HEK293 (cell line): ENCODE data around the gene TSC2.

Experiments used
- CTCF ChIA-PET: fragments of 350-600 bp; formaldehyde crosslinking; extraction: SDS; loops from one replicate; lab custom pipeline; 2021; ENCODE audit warnings: antibody characterized with exemption; lab: Yijun Ruan, JAX
- POLR2A ChIA-PET: fragments of 300-600 bp; formaldehyde crosslinking; extraction: SDS; loops from one replicate; lab custom pipeline; 2020; ENCODE audit warnings: antibody characterized with exemption, inconsistent platforms; lab: Yijun Ruan, JAX
- H3K27ac ChIP-seq: fragments of 200-500 bp; sonication (Bioruptor generic); 2 replicates; pipeline ENCODE4 v1.5.1; 2014; ENCODE audit warnings: low read depth, low read length, control low read depth, inconsistent platforms; ENCODE audit errors: extremely low read depth
- H3K36me3 ChIP-seq, 2 experiments: fragments of 200-500 bp in 1 of 2; sonication (Bioruptor generic) in 1 of 2; 1 replicate in 1 of 2; 2 replicates in 1 of 2; pipeline ENCODE4 v1.5.1; 2014 to 2017; ENCODE audit warnings: inconsistent platforms in 2 of 2, low read length in 2 of 2; ENCODE audit not compliant: control insufficient read depth in 2 of 2, insufficient read depth in 1 of 2
- H3K4me1 ChIP-seq: fragments of 200-500 bp; sonication (Bioruptor generic); 2 replicates; pipeline ENCODE4 v1.5.1; 2014; ENCODE audit warnings: mild to moderate bottlenecking, low read length, inconsistent platforms; ENCODE audit not compliant: control insufficient read depth, insufficient read depth
- H3K4me3 ChIP-seq: 2 replicates; pipeline ENCODE4 v1.5.1; 2011; ENCODE audit warnings: low read depth, mild to moderate bottlenecking, control low read depth, low read length, moderate library complexity
- H3K9me3 ChIP-seq: fragments of 200-500 bp; sonication (Bioruptor generic); 2 replicates; pipeline ENCODE4 v1.5.1; 2014; ENCODE audit warnings: low read depth, low read length, inconsistent platforms; ENCODE audit not compliant: control insufficient read depth, insufficient read depth
- EGR2 ChIP-seq: fragments of 450-650 bp; formaldehyde crosslinking; IDR thresholded peaks from 2 replicates; pipeline ENCODE4 v1.5.1; 2016; ENCODE audit warnings: low read depth, missing biosample characterization, missing genetic modification characterization
- GFI1B ChIP-seq: fragments of 450-650 bp; formaldehyde crosslinking; IDR thresholded peaks from 2 replicates; pipeline ENCODE4 v1.5.1; 2016; ENCODE audit warnings: missing biosample characterization, missing genetic modification characterization
- MYNN ChIP-seq: fragments of 450-650 bp; formaldehyde crosslinking; IDR thresholded peaks from 2 replicates; pipeline ENCODE4 v1.5.1; 2016; ENCODE audit warnings: missing biosample characterization, missing genetic modification characterization, borderline replicate concordance
- SP2 ChIP-seq: fragments of 450-650 bp; formaldehyde crosslinking; IDR thresholded peaks from 2 replicates; pipeline ENCODE4 v1.5.1; 2016; ENCODE audit warnings: missing biosample characterization, missing genetic modification characterization
- ZBTB8A ChIP-seq: fragments of 450-650 bp; formaldehyde crosslinking; IDR thresholded peaks from 2 replicates; pipeline ENCODE4 v1.5.1; 2016; ENCODE audit warnings: missing biosample characterization, missing genetic modification characterization
- ZFHX2 ChIP-seq: fragments of 450-650 bp; formaldehyde crosslinking; conservative IDR thresholded peaks from 2 replicates; pipeline ENCODE4 v1.5.1; 2016; ENCODE audit warnings: missing biosample characterization, missing genetic modification characterization
- ZFP41 ChIP-seq: fragments of 450-650 bp; formaldehyde crosslinking; IDR thresholded peaks from 2 replicates; pipeline ENCODE4 v1.5.1; 2016; ENCODE audit warnings: missing biosample characterization, missing genetic modification characterization, borderline replicate concordance
- ZNF16 ChIP-seq: fragments of 450-650 bp; formaldehyde crosslinking; IDR thresholded peaks from 2 replicates; pipeline ENCODE4 v1.5.1; 2016; ENCODE audit warnings: low read depth, missing biosample characterization, missing genetic modification characterization
- ZNF174 ChIP-seq: fragments of 450-650 bp; formaldehyde crosslinking; IDR thresholded peaks from 2 replicates; pipeline ENCODE4 v1.5.0; 2017; ENCODE audit warnings: missing biosample characterization, mild to moderate bottlenecking, missing genetic modification characterization
- ZNF2 ChIP-seq: fragments of 450-650 bp; formaldehyde crosslinking; IDR thresholded peaks from 2 replicates; pipeline ENCODE4 v1.5.1; 2016; ENCODE audit warnings: missing biosample characterization, missing genetic modification characterization
- ZNF214 ChIP-seq: fragments of 450-650 bp; formaldehyde crosslinking; IDR thresholded peaks from 2 replicates; pipeline ENCODE4 v1.5.1; 2017; ENCODE audit warnings: missing biosample characterization, mild to moderate bottlenecking, missing genetic modification characterization, borderline replicate concordance
- ZNF266 ChIP-seq: fragments of 450-650 bp; formaldehyde crosslinking; IDR thresholded peaks from 2 replicates; pipeline ENCODE4 v1.5.1; 2016; ENCODE audit warnings: missing biosample characterization, missing genetic modification characterization, low read depth
- ZNF302 ChIP-seq: fragments of 450-650 bp; formaldehyde crosslinking; IDR thresholded peaks from 2 replicates; pipeline ENCODE4 v1.5.1; 2016; ENCODE audit warnings: missing biosample characterization, missing genetic modification characterization, low read depth
- ZNF335 ChIP-seq: fragments of 450-650 bp; formaldehyde crosslinking; conservative IDR thresholded peaks from 2 replicates; pipeline ENCODE4 v1.5.1; 2016; ENCODE audit warnings: missing biosample characterization, missing genetic modification characterization
- ZNF610 ChIP-seq: fragments of 450-650 bp; formaldehyde crosslinking; IDR thresholded peaks from 2 replicates; pipeline ENCODE4 v1.5.1; 2016; ENCODE audit warnings: missing biosample characterization, missing genetic modification characterization, borderline replicate concordance
- ZNF629 ChIP-seq: fragments of 450-650 bp; formaldehyde crosslinking; IDR thresholded peaks from 2 replicates; pipeline ENCODE4 v1.5.1; 2017; ENCODE audit warnings: missing biosample characterization, missing genetic modification characterization
- ZNF664 ChIP-seq: fragments of 450-650 bp; formaldehyde crosslinking; IDR thresholded peaks from 2 replicates; pipeline ENCODE4 v1.5.1; 2016; ENCODE audit warnings: missing biosample characterization, missing genetic modification characterization
- ZNF747 ChIP-seq: fragments of 450-650 bp; formaldehyde crosslinking; IDR thresholded peaks from 2 replicates; pipeline ENCODE4 v1.5.1; 2016; ENCODE audit warnings: missing biosample characterization, missing genetic modification characterization
- ZNF791 ChIP-seq: fragments of 450-650 bp; formaldehyde crosslinking; IDR thresholded peaks from 2 replicates; pipeline ENCODE4 v1.5.1; 2016; ENCODE audit warnings: missing biosample characterization, missing genetic modification characterization
- ZNF792 ChIP-seq: fragments of 450-650 bp; formaldehyde crosslinking; IDR thresholded peaks from 2 replicates; pipeline ENCODE4 v1.5.1; 2016; ENCODE audit warnings: missing biosample characterization, missing genetic modification characterization
- ZNF837 ChIP-seq: fragments of 450-650 bp; formaldehyde crosslinking; IDR thresholded peaks from 2 replicates; pipeline ENCODE4 v1.5.1; 2016; ENCODE audit warnings: missing biosample characterization, missing genetic modification characterization
- ZSCAN30 ChIP-seq: fragments of 450-650 bp; IDR thresholded peaks from 2 replicates; pipeline ENCODE4 v1.5.1; 2018; ENCODE audit warnings: missing biosample characterization, mild to moderate bottlenecking, missing genetic modification characterization, moderate library complexity
- TF ChIP-seq, protein P1 (sequence below): IDR thresholded peaks from 2 replicates; pipeline ENCODE4 v1.6.1; 2011; ENCODE audit warnings: mild to moderate bottlenecking, low read depth, low read length, borderline replicate concordance
- TF ChIP-seq, protein P2 (sequence below): fragments of 450-650 bp; formaldehyde crosslinking; optimal IDR thresholded peaks from 2 replicates; pipeline ENCODE3; 2016; ENCODE audit warnings: missing biosample characterization, mild to moderate bottlenecking, missing genetic modification characterization
- TF ChIP-seq, protein P3 (sequence below): fragments of 450-650 bp; formaldehyde crosslinking; IDR thresholded peaks from 2 replicates; pipeline ENCODE4 v1.5.1; 2016; ENCODE audit warnings: missing biosample characterization, missing genetic modification characterization
- TF ChIP-seq, protein P4 (sequence below): fragments of 450-650 bp; IDR thresholded peaks from 2 replicates; pipeline ENCODE4 v1.5.1; 2018; ENCODE audit warnings: missing biosample characterization, missing genetic modification characterization
- TF ChIP-seq, protein P5 (sequence below): fragments of 450-650 bp; formaldehyde crosslinking; IDR thresholded peaks from 2 replicates; pipeline ENCODE4 v1.5.1; 2016; ENCODE audit warnings: missing biosample characterization, missing genetic modification characterization

The TSC2 gene

DNA sequence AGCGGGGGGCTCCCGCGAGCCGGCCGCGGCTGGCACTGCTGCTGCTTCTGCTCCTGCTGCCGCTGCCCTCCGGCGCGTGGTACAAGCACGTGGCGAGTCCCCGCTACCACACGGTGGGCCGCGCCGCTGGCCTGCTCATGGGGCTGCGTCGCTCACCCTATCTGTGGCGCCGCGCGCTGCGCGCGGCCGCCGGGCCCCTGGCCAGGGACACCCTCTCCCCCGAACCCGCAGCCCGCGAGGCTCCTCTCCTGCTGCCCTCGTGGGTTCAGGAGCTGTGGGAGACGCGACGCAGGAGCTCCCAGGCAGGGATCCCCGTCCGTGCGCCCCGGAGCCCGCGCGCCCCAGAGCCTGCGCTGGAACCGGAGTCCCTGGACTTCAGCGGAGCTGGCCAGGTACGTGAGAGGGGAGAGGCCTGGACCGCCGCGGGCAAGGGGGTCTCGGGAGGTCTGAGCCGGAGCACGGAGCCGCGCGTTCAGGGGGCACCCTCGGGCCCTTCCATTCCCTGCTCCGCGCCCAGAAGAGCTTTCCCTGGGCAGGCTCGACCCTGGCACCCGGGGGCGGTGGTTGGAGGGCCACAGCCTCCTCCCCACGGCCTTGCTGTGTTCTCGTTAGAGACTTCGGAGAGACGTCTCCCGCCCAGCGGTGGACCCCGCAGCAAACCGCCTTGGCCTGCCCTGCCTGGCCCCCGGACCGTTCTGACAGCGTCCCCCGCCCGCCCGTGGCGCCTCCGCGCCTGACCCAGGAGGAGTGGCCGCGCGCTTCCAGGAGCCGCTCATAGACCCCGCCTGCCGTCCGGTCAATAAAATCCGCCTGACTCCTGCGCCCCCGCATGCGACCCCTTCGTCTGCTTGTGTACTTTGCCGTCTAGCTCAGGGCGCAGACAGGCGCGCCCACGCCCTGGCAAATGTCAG, 27.6 kb upstream of the TSC2 start:
- peak overlapping the region; percentile 9 for H3K4me3 ChIP-seq
- ChIA-PET CTCF (interaction anchor here (0.6 to 2.2 kb wide), 5 partner anchors 16 to 175 kb away, joined by 3 to 5 read pairs (median 3); no protein-coding TSS in a partner anchor), POLR2A (interaction anchor here (0.7 to 0.9 kb wide), 2 partner anchors 23 to 56 kb away, joined by 3 to 4 read pairs; partner anchors contain the start of gene RPS2)
- no peak overlapping the region for H3K27ac ChIP-seq
- H3K9me3 ChIP-seq = no peaks in the 10 kb centered on the region
- no peaks in the 10 kb centered on the region for H3K36me3 ChIP-seq
- peaks cover 9% of the 10 kb centered on the region for H3K4me1 ChIP-seq
- TF ChIP-seq, protein P1, sequence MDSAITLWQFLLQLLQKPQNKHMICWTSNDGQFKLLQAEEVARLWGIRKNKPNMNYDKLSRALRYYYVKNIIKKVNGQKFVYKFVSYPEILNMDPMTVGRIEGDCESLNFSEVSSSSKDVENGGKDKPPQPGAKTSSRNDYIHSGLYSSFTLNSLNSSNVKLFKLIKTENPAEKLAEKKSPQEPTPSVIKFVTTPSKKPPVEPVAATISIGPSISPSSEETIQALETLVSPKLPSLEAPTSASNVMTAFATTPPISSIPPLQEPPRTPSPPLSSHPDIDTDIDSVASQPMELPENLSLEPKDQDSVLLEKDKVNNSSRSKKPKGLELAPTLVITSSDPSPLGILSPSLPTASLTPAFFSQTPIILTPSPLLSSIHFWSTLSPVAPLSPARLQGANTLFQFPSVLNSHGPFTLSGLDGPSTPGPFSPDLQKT = no peak
- no peak for TF ChIP-seq ZNF610 (tag by site-specific recombination)
- no peak for TF ChIP-seq ZNF664
- peak; percentile 57 for TF ChIP-seq EGR2 (tag by site-specific recombination)
- TF ChIP-seq, protein P2, sequence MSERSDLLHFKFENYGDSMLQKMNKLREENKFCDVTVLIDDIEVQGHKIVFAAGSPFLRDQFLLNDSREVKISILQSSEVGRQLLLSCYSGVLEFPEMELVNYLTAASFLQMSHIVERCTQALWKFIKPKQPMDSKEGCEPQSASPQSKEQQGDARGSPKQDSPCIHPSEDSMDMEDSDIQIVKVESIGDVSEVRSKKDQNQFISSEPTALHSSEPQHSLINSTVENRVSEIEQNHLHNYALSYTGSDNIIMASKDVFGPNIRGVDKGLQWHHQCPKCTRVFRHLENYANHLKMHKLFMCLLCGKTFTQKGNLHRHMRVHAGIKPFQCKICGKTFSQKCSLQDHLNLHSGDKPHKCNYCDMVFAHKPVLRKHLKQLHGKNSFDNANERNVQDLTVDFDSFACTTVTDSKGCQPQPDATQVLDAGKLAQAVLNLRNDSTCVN (tag by site-specific recombination) = peak; percentile 31
- TF ChIP-seq ZNF747 (tag by site-specific recombination) = no peak
- no peak for TF ChIP-seq ZNF16 (tag by site-specific recombination)
- TF ChIP-seq ZNF791 = no peak
- TF ChIP-seq ZNF335 (tag by site-specific recombination) = peak; percentile 83
- no peak for TF ChIP-seq ZBTB8A (tag by site-specific recombination)
- TF ChIP-seq ZNF266 (tag by site-specific recombination) = no peak
- no peak for TF ChIP-seq MYNN (tag by site-specific recombination)
- TF ChIP-seq ZNF629 = no peak
- no peak for TF ChIP-seq ZNF2
- TF ChIP-seq, protein P3, sequence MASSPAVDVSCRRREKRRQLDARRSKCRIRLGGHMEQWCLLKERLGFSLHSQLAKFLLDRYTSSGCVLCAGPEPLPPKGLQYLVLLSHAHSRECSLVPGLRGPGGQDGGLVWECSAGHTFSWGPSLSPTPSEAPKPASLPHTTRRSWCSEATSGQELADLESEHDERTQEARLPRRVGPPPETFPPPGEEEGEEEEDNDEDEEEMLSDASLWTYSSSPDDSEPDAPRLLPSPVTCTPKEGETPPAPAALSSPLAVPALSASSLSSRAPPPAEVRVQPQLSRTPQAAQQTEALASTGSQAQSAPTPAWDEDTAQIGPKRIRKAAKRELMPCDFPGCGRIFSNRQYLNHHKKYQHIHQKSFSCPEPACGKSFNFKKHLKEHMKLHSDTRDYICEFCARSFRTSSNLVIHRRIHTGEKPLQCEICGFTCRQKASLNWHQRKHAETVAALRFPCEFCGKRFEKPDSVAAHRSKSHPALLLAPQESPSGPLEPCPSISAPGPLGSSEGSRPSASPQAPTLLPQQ = no peak
- 0 out of 2 replicates have a peak, but pooled peaks have one; percentile 13 for TF ChIP-seq SP2 (tag by site-specific recombination)
- TF ChIP-seq GFI1B (tag by site-specific recombination) = no peak
- no peak for TF ChIP-seq ZFP41 (tag by site-specific recombination)
- no peak for TF ChIP-seq ZNF837
- TF ChIP-seq ZNF174 (tag by site-specific recombination) = no peak
- no peak for TF ChIP-seq ZNF302 (tag by site-specific recombination)
- TF ChIP-seq, protein P4, sequence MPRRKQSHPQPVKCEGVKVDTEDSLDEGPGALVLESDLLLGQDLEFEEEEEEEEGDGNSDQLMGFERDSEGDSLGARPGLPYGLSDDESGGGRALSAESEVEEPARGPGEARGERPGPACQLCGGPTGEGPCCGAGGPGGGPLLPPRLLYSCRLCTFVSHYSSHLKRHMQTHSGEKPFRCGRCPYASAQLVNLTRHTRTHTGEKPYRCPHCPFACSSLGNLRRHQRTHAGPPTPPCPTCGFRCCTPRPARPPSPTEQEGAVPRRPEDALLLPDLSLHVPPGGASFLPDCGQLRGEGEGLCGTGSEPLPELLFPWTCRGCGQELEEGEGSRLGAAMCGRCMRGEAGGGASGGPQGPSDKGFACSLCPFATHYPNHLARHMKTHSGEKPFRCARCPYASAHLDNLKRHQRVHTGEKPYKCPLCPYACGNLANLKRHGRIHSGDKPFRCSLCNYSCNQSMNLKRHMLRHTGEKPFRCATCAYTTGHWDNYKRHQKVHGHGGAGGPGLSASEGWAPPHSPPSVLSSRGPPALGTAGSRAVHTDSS (tag by site-specific recombination) = no peak
- TF ChIP-seq ZFHX2 (tag by site-specific recombination) = peak; percentile 93
- no peak for TF ChIP-seq ZNF792 (tag by site-specific recombination)
- TF ChIP-seq, protein P5, sequence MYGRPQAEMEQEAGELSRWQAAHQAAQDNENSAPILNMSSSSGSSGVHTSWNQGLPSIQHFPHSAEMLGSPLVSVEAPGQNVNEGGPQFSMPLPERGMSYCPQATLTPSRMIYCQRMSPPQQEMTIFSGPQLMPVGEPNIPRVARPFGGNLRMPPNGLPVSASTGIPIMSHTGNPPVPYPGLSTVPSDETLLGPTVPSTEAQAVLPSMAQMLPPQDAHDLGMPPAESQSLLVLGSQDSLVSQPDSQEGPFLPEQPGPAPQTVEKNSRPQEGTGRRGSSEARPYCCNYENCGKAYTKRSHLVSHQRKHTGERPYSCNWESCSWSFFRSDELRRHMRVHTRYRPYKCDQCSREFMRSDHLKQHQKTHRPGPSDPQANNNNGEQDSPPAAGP (tag by site-specific recombination) = 0 out of 2 replicates have a peak, but pooled peaks have one; percentile 19
- no peak for TF ChIP-seq ZSCAN30
- no peak for TF ChIP-seq ZNF214 (tag by site-specific recombination)
